ENCODE data around the gene CORO7.
"Not testable (repeated sequence)": the region's sequence is repeated elsewhere in the genome, so short reads cannot be mapped to it uniquely, and the experiment has no call there.

The CORO7 gene

GRCh38 chr16:4399001-4399730, 17.2 kb downstream of the CORO7 start:
- no peak for DNase-seq

DNA sequence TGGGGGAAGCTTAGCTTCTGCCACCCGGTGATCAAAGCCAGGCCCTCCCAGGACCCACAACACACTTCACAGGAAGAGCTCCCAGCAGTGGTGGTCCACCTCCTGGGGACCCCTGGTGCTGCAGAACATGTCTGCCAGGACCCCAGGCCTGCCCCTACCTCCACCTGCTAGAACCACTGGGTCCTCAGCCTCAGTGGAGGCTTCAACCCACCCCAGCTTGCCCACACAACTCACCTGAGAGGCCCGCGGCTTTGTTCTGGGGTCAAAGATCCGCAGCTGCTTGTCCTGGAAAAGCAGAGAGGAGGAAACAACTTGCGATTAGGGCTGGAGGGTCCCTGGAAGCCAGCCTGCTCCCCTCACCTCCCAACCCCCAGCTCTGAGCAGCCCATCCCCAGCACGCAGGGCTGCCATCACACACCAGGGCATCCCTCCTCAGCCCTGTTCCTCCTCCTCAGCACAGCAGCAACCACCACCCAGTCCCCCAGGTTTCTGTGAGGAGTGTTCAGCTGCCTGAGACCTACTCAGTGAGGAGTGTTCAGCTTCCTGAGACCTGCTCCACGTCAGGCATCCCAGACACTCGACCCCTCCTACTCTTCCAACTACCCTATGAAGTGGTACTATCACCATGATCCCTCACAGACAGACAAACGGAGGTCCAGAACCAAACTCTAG, 21.2 kb downstream of the CORO7 start:
- DNase-seq: no peak

- not testable (repeated sequence) for DNase-seq
Observed at GRCh38 chr16:4393850-4394249, 22.5 kb downstream of the CORO7 start.

- DNase-seq: no peak
Observed at GRCh38 chr16:4393240-4393600, 23.2 kb downstream of the CORO7 start.

- DNase-seq: no peak
Observed at GRCh38 chr16:4392382-4393239, 23.8 kb downstream of the CORO7 start.

DNA sequence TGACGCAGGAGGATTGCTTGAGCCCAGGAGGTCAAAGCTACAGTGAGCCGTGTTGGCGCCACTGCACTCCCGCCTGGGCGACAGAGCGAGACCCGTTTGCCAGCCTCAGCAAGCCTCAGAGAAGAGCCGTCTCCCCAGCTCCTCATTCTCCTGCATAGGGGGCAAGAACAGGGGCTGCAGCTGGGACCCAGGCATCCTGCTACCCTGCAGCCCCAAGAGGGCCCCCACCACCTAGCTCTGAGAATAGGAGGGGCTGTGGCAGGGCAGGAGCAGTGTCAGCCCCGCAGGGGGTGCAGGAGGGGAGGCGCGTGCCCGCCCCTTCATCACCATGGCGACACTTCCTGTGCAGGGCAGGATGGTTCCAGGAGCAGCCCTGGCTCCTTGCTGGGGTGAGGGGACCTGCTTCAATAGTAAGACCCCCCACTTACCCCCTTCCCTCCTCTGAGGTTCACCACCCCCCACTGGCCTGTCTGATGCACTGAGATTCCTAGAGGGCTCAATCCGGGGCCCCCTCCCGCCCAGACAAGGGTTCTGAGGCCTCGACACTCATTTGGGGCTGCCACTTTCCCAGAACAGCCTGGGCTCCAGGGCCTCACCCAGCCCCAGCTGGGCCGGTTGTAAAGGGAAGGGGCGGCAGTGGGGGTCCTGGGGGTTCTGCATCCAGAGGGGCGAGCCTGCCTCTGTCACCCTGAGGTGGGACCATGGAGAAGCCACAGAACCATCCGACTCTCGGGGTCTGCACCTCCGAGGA, 24.6 kb downstream of the CORO7 start:
- no peak for DNase-seq

DNA sequence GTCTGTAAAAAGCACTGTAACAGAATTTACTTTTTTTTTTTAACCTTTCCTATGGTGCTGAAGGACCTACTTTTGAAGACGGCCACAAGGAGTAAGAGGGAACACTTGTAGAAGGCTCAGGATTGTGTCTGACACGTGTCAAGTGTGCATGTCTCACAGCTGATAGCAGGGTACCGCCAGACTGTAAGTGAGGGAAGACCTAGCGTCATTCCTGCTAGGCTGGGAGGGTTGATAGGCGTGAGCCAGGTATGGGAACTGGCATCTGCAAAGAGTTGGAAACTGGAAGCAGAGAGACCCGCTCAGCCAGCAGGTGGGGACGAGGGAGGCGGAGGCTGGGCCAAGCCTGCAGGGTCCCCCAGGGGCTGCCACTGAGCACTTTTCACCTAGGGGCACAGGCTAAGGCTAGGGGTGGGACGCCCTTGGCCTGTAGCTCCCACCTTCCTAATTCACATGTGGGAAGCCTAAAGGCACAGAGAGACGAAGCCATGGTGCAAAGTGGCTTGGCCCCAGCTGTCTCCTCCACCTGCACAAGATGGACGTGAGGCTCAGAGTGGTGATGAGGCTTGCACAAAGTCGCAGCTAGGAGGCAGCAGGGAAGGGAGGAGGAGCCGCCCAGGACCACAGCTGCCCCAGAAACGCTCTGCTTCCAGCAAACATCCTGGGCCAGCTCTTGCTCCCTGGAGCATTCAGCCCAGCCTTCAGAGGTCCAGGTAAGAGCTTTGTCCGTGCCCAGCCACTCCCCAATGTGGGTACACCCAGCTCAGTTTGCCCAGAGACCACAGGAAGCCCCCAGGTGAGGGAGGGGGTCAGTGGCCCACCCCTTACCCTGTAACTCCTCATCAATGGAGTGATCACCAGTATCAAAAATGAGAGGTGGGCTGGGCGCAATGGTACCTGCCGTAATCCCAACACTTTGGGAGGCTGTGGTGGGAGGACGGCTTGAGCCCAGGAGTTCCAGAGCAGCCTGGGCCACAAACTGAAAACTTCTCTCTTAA, 25.8 kb downstream of the CORO7 start:
- DNase-seq: no peak

DNA sequence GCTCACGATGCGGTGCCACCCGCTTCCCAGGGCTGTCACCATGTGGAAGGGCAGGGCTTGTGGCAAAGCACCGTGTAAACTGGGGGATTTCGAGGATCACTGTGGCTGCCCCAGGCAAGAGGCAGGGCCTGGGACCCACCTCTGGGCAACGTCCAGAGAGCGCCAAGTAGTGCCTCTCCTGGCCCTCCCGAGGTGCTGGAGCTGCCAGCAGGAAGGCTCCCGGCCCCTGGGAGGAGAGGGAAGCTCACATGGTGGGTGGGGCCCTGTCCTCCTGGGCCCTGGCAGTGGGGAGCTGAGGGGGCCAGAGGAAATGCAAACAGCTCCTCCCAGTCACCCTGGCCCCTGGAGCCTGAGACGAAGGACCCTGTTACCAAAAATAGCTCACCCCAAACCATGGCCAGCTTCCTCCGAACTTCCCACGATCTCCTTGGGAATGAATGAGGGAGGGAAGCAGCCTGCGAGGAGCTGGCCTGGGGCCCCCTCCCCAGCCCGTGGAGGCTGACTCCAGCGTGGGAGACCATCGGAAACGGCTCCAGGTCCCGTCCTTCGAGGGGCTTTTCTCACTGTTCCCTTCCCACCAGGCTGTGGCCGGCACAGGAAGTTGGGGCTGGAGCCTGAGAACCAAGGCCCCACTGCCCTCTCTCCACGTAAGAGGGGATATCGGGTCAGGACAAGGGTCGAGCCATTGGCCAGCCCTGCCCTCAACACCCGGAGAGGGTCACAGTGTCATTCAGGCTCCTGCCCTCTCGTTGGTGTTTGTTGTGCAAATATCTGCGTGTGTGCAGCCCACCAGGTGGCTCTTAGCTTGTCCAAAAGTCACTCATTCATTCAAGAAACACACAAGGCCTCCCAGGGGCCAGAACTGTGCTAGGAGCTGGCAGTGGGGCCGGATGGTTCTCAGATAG, 27.1 kb downstream of the CORO7 start:
- DNase-seq: no peak

DNA sequence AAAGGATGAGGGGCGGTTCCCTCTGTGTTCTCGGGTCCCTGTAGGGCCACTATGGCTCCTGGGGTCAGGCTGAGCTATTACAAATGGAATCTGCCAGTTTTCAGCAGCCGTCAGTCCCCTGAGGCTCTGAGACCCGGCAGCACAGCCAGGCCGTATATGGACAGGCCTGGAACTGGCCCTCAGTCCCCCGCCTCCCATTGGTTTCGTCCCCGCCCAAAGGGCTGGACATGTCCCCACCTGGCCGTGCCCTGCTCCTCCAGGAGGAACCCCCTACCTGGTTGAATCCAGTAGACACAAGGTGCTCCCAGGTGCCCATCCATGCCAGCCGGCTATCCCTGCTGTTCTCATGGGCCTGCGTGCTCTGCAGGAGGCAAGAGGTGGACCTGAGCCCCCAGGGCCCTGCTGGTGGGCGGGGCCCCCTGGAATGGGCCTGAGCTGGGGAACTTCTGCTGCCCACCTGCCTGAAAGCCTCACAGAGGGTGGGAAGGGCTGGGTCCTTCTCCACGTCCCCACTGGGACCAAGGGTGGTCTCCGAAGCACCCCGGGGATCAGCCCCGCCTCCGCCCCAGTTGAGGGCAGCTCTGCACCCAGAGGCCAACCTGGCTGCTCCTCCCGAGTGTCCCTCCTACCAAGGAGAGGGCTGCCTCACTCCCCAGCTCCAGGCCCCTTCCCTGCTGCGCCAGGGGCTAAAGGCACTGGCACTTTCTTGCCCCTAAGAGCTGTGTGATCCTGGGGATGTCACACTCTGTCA, 27.9 kb downstream of the CORO7 start:
- DNase-seq: no peak

- no peak for DNase-seq
Observed at GRCh38 chr16:4387781-4388180, 28.6 kb downstream of the CORO7 start.

GRCh38 chr16:4386951-4387565, 29.3 kb downstream of the CORO7 start:
- DNase-seq: no peak

DNA sequence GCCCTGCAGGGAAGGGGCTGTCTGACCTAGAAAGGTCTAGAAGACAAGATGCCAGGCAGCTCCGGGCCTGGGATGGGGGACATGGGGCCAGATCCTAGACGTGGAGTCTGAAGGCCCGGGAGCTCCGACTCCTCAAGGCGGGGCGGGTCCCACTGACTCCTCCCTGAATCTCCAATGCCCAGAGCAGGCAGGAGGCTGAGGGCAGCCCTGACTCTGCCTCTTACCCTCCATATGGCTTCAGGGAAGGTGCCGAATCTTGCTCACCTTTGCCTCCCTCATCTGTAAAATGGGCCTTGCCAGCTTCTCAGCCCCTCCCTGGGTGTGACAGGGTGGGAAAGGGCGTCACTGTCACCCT, 30.0 kb downstream of the CORO7 start:
- no peak for DNase-seq

DNA sequence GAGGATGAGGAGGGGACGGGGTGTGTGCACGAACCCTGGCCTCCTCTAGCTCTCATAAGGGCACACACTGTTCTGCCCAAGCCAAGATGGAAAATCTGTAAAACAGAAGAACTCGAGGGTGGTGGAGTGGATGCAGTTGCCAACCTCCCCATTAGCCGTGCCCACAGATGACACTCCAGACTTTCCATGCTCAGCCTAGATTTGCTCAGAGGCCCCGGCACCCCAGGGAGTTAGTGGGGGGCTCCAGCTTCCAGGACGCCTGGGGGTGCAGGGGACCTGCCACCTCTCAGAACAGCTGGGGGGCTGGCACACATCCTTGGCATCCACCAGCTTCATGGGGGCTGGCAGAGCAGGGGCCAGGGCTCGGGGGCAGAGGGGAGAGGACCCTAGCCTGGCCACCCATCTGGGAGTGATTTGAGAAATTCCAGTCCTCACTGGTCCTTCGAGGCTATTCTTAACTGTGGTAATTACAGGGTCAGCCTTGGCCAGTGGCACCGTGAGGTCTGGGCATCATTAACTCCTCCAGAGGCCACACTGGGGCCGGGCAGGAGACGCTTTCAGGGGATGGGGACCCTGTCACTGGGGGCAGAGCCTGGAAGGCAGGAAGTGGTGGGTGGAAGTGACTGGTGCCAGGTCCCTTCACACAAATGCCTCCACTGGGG, 30.5 kb downstream of the CORO7 start:
- no peak for DNase-seq

- no peak for DNase-seq
Observed at GRCh38 chr16:4385066-4385788, 31.2 kb downstream of the CORO7 start.

- DNase-seq: no peak
Observed at GRCh38 chr16:4384509-4384942, 31.9 kb downstream of the CORO7 start.

DNA sequence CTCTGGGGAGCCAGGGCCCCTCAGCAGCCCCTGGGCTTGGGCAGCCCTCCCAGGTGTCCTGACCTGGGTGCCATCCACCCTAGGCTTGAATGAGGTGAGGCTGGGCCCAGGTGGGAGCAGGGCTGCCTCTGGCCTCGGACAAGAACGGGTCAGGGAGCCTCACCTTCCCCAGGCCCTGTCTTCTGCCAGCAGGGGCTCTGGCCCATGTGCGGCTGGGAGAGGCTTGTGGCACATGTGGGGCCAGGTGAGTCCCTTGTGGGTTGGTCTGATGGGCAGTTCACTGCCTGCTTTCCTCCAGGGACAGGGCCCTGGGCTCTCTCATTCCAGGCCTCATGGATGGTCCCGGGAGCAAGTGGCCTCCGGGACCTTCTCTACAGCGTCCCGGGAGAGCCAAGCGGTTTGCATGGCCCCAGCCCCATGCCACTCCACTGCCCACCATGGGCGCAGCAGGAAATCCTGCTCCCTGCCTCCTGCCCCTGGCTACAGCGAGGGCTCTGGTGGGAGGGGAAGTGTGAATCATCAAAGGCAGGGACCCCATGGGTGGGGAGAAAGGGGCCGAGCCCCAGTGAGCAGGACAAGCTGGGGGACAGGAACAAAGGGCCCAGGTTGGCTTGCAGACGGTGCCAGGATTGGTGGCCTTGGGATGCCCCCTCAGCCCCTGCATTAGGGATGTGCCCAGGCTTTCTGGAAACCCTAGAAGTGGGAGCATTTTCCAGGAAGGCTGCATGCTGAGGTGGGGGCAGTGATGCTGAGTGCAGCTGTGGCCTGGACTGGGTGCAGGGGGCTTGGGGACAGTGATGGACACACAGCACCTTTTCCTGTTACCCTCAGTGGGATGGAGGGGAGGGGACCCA, 32.6 kb downstream of the CORO7 start:
- no peak for DNase-seq

DNA sequence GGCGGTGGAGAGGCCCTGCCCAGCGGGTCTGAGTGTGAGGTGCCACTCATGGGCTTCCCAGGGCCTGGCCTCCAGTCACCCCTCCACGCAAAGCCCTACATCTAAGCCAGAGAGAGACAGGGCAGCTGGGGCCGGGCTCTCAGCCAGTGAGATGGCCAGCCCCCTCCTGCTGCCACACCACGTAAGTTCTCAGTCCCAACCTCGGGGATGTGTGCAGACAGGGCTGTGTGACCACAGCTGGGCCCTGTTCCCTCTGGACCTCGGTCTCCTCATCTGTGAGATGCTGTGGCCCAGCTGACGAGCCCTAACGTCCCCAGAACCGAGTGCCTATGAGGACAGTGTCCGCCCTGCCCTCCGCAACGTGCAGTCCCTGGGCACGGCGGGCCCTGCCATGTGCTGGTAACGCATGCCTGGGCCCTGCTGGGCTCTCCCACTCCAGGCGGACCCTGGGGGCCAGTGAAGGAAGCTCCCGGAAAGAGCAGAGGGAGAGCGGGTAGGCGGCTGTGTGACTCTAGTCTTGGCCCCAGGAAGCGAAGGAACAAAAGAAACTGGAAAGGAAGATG, 33.5 kb downstream of the CORO7 start:
- no peak for DNase-seq

Data from stimulated activated CD8-positive, alpha-beta memory T cell treated with anti-CD3 and anti-CD28 coated beads, Interleukin-4, amount 100 ng/mL, for 48 hours (primary cell).